DND-41 (cell line): ENCODE measurements around the gene SEMA6B.

ENCODE experiments used
- EZH2 ChIP-seq: IDR thresholded peaks from 3 replicates; pipeline ENCODE4 v1.6.1; 2012; ENCODE audit warnings: borderline replicate concordance, low read depth, mild to moderate bottlenecking, moderate library complexity, low read length, inconsistent platforms; ENCODE audit not compliant: severe bottlenecking
- TF ChIP-seq, protein P1 (sequence below): IDR thresholded peaks from 2 replicates; pipeline ENCODE4 v1.5.1; 2012; ENCODE audit warnings: borderline replicate concordance, low read length, moderate library complexity, mild to moderate bottlenecking; ENCODE audit not compliant: poor library complexity, severe bottlenecking; ENCODE audit errors: extremely low read depth

DNA sequence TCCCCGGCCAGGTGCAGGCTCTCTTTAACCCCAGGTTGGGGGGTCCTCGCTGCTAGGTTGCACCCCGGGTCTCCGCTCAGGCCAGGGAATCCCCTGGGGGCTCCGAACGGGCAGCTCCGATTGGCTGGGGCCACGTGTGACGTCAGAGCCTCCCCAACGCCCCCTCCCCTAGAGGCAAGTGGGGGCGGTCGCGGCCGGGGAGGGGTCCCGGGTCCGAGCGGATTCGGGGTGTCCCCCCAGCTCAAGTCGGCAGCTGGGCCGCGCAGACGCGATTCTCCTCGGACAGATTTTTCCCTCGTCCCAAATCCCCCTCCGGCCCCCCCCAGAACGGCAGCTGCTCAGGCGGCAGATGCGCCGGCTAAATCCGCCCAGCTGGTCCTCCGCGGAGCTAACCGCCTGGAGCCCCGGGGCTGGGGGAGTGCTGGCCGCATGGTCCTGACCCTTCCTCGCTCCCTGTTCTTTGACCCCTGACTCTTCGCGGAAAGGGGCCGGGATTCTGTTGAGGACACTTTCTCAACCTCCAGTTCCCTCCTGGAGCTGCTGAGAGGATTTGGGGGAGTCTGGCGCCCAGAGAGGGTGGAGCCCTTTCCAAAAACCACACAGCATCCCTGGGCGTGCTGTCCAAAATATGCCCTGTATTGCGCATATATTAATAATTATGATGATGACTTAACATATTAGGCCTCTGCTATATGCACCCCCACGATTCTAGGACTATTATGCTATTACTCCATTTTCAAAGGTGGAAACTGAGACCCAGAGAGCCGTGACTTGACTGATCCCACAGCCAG is 25.4 kb upstream of the SEMA6B start:
- TF ChIP-seq, protein P1, sequence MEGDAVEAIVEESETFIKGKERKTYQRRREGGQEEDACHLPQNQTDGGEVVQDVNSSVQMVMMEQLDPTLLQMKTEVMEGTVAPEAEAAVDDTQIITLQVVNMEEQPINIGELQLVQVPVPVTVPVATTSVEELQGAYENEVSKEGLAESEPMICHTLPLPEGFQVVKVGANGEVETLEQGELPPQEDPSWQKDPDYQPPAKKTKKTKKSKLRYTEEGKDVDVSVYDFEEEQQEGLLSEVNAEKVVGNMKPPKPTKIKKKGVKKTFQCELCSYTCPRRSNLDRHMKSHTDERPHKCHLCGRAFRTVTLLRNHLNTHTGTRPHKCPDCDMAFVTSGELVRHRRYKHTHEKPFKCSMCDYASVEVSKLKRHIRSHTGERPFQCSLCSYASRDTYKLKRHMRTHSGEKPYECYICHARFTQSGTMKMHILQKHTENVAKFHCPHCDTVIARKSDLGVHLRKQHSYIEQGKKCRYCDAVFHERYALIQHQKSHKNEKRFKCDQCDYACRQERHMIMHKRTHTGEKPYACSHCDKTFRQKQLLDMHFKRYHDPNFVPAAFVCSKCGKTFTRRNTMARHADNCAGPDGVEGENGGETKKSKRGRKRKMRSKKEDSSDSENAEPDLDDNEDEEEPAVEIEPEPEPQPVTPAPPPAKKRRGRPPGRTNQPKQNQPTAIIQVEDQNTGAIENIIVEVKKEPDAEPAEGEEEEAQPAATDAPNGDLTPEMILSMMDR, result no peak
- no peak for TF ChIP-seq EZH2
